GDM1 (cell line): ENCODE measurements around the gene AGBL4.

Experiments
- DNase-seq: peaks from one replicate; lab custom pipeline; 2025; lab: John Stamatoyannopoulos, UW

Gene AGBL4

DNA sequence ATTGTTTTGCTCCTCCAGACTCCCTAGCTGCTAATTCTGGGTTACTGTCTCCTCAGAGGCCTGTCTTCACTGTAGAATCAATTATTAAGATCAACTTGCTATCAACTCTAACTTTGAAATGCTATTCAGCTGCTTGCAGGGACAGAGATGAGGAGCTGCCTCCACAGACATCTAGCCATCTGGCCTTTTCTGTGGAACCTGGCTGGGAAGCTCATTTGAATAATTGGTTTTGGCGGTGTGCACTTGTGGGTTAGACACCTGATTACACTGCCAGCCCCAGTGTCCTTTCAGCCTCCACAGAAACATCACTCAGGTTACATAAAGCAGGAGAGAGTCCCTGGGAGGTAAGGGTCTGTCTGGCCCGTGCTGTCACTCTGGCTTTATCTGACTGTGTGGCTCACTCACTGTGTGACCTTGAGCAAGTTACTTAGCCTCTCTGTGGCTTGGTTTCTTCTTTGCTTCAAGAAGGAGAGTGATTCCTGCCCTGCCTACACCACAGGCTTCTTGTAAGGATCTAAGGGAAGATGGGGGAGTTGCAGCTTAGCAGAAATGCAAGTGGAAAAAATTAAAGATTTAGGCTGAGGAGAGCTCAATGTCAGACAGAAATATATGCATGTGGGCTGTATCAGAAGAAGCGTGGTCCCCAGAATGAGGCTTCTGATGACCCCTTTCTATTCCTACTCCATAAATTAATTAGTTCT, 1378.7 kb downstream of the AGBL4 start:
- DNase-seq, result no peak

DNA sequence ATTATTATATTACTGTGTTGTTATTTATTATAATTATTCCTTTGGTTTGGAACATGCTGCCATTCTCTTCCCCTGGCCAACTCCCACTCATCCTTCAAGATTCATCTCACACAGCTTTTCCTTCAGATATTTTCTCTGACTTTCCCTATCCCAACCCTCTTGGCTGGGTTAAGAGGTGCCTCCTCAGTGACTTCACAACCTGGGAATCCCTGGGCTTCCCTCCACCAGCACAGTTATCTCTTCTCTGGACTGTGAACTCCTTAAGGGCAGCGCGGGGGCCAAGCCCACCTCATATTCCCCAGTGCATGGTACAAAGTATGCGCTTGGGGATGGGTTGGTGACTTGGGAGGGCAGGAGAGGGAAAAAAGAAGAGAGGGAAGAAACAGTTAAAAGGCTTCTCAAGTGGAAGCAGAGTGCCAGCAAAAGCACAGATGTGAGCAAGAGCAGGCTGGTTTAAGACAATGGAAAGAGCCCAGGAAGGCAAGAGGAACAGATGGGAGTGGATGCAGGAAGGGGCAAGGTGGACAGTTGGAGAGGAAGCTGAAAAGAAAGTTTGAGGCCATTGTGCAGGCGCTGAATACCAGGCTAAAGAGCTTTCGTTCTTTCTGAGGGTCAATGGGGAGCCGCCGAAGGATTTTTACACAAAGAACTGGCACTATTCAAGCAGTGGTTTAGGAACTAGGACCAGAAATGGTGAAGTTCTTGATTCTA, 1379.4 kb downstream of the AGBL4 start:
- DNase-seq, result no peak

DNA sequence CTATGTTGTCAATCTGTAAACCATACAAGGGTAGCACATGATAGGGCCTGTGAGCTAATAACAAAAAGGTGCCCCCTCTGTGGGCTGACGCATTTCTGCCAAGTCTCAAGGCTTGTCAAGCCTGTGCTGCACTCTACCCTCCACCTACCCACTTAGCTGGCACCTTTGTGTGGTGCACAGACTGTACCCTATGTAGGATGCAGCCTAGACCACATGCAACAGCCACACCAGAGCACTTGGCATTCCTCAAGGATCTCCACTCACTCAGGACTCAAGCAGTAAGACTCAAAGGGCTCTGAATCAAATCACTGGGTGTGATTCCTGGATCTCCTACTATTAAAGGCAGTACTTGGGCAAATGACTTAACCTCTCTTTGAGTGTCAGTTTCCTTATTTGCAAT, 1380.6 kb downstream of the AGBL4 start:
- no peak for DNase-seq

DNA sequence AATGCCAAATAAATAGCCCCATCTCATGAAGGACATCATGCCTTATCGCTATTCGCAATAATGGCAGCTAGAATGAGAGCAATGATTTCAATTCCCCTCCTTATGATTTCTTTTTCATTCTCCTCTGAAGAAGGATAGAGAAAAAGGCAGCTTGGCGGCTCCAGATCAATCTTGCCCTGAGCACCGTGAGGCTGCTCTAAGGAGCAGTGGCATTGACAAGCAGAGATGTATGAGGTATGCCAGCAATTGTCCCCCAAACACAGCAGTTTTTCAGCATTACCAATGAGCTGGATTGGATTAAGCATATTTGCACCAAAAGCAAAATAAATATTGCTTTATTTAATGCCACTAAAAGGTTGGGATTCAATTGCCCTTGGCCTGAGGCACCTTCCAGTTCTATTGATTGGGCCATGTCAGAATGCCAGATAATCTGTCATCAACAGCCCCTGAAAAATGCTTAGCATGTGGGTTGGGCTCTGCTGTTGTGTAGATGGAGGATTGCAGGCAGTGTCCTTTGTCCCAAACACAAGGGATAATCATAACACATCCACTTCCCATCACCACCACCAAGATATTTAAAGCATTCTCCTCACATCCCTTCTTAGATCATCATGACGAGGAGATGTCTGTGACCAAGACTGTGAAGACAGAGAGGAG, 1382.8 kb downstream of the AGBL4 start:
- DNase-seq, result no peak

DNA sequence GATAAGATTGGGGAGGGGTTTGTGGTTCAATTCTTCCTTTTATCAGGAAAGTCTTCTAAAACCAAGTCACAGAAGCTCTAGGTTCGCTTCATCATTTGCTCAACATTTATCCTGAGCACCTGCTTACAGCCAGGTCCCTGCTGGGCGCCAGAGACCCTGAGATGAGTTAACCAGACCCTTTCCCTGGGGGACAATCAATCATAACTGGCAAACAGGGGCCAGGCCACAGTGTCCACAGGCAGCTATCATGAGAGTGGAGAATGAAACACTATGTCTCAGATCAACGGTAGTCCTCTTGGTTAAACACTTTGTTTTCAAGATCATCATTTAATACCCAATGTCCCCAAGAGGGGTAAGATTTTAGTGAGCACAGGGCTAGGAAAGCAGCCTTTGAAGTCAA, 1393.9 kb downstream of the AGBL4 start:
- no peak for DNase-seq

DNA sequence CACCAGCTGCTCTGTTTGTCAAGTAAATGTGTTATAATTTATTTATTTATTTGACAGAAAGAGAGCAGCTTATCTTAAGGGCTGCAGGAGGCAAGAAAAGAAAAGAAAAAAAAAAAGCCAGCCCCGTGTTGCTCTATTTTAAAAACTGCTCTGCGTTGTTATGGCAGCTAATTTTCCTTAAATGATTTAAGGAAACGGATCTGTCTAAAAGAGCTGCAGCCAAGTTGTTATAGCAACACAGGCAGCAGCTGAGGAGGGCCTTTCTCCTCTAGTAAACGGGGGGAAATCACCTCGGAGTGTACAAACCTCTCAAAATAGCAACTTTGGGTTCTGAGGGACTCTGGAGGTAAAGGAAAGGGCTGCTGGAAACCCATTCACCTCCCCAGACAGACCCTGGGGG, 1396.3 kb downstream of the AGBL4 start:
- no peak for DNase-seq

DNA sequence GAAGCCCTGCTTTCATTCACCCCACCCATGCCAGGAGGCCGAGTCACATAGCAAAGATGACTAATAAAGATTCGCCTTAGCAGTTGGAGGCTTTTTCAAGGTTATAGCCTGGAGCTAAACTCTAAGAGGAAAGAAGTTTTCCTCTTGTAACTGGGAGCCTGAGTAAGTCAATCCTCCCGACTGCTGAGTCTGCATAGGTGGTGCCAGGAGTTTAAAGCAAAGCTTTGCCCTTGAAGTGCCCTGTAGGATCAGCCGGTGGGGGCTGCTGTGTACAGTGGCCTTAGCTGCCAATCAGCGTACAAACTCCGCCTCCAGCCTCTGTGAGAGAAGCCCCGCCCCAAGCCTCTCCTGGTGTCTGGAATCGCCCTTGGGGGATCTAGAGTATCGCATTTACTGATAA, 1404.2 kb downstream of the AGBL4 start:
- DNase-seq, result no peak

DNA sequence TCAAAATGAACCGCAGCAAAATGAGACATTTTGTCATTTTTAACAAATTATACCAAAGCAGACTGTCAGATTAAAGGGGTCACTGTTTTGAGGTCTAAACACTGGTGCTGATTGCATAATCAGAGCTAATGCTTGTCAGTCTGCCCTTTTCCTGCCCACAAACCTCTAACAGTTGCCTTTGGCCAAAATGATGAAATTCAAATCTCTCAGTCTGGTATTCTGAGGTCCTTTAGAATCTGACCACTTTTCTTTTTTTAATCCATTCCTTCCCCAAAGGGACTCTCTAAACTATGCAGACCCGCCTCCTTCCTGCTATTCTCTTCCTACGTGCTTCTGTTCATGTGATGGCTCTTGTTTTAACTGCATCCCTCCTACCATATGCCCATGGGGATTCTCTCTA, 1406.5 kb downstream of the AGBL4 start:
- DNase-seq, result no peak

DNA sequence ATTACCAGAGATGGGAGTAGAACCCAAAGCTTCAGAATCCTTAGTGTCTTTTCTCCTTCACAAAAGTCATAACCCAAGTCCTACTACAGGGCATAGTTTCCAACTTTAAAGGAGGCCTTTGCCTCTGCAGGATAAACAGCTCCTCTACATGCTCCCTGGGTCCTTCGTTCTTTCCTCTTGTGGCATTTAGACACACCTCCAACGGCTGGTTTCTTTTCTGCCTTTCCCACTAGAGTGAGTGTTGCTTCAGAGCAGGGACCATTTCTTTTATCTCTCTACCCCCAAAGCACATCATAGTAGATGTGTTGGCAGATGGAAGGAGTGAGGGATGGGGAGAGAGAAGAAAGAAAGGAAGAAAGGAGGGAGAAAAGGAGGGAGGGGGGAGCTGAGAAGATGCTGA, 1407.0 kb downstream of the AGBL4 start:
- no peak for DNase-seq

DNA sequence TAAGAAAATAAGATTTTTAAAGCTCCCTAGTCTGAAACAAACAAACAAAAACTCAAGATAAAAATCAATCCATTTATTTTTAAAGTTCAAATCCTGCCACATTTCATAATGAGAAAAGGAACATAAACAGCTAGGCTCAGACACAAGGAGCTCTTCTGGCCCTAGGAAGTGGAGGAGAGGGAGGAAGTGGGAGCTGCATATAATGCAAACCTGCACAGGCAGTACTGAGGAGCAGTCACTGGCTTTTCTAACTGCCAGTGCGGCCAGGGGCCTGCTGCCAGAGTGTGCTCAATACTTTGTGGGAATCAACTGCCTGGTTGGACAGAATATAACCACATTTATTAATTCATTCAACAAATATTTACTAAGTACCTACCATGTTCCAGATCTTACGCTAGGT, 1411.9 kb downstream of the AGBL4 start:
- DNase-seq, result no peak

DNA sequence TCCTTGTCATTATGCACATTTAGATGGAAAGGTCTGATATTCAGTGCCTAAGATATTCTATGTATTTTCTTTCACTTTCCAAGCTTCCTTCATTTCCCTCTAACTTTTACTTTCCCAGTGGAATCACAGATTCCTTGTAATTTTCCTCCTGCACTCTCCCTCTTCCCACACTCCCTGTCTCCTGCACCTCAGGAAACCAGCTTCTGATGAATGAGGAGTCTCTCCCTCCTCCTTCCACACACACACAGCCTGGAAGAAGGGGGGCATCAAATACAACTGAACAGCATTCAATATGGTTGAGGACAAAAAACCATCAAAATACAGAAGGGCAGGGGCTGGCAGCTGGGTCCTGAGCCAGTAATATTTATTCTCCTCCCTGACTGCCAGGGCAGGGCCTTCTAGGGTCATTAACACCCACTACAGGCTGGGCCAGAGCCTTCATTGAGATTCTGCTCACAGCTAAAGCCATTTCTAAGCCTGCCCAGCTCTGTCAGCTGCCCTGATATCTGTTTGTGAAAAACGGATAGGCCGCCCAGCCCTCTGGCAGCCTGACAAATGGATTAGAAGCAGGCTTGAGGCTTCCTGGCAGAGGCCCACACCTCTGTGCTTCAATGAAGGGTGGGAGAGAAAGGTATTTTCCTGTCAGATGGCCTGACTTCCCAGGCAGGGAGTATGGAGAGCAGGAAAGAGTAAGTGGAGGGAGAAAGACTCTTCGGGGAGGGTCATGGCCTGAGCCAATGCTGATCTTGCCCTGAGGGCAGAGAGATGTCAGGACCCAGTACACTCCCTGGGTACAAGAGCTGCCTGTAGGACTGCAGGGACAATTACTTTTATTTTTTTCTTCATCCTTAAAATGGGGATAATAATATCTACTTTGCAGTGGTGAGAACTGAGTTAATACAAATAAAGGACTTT, 1412.9 kb downstream of the AGBL4 start:
- no peak for DNase-seq

DNA sequence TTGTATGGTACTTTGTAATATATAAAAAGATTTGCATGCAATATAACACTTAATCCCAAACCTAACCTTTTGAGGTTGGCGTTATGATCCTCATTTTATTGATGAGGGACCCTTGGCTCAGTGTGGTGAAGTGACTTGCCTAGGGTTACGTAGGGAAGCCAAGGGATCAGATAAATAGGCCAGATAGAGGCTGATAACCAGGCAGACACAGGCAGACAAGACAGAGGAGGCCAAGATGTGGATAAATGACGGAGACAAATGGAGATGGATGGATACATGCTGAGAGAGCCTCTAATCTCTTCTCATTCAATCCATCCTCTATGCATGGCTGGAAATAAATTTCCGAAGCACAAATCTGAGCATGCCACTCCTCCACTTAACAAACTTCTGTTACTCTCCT, 1414.9 kb downstream of the AGBL4 start:
- DNase-seq, result no peak

DNA sequence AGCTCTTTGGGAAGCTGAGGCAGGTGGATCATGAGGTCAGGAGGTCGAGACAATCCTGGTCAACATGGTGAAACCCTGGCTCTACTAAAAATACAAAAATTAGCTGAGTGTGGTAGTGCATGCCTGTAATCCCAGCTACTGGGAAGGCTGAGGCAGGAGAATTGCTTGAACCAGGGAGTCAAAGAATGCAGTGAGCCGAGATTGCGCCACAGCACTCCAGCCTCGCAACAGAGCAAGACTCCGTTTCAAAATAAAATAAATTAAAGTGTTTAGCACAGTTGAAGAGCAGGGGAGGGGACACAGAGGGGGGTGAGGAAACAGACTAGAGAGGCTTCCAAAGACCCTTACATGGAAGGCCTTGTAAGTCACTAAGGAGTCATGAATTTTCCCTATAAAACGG, 1420.5 kb downstream of the AGBL4 start:
- no peak for DNase-seq

DNA sequence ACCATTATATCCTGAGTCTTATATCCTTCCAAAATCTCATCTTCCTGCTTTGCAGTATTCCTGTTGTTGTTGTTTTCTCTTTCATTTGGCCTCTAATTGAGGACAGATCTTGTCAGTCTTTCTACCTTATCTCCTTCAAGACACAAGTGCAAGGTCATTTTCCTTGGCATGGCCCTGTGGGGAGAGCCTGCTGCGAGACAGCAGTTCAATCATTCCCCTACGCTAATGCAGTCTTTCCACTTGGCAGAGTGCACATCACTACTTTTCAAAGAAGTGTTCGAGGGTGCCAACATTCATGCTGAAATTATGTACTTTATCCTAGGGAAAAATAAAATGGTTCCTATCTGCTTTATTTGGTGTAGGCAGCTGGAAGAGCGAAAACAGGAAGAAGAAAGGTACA, 1421.4 kb downstream of the AGBL4 start:
- no peak for DNase-seq

DNA sequence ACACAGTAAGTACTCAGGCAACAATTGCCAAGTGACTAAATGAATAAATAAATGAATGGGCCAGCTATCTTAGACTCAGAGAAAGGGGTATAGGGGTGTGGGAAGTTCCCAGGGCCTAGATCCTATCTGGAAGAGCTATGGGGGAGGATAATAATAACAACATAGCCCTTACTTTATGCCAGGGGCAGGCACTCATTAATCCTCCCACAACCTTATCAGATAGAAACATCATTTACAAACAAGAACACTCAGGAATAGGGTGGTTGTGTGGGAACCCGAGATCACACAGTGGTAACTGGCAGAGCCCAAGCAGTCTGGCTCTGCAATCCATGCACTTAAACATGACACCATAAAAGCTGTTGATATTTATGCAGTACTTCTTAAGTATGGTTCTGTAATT, 1423.6 kb downstream of the AGBL4 start:
- no peak for DNase-seq

DNA sequence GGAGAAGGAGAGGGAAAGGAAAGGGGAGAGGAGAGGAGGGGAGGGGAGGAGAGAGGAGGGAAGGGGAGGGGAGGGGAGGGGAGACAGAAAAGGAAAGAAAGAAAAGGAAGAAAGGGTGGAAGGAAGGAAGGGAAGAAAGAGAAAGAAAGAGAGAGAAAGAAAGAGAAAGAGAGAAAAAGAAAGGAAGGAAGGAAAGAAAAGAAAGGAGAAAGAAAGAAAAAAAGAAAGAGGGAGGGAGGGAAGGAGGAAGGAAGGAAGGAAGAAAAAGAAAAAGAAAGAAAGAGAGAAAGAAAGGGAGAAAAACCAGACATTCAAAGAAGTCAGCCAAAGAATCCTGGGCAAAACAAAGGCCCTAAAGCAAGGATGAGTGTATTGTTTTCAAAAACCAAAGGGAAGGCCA, 1426.1 kb downstream of the AGBL4 start:
- no peak for DNase-seq

DNA sequence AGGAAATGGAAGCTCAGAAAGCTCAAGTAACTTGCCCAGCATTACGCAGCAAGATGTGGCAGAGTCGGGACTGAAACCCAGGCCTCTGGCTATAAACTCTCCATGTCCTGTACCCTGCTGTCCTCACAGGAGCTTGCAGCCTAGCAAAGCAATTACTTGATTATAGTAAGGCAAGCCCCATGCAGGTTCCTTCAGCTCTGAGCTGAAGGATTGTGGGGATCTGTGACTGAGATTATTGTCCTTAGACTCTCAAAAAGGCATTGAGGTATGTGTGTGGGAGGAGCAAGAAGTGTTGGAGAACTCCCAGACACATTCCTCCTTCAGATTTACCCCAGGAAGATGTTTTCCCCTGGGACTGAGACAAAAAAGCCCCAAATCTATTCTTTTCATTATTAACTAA, 1427.7 kb downstream of the AGBL4 start:
- no peak for DNase-seq

DNA sequence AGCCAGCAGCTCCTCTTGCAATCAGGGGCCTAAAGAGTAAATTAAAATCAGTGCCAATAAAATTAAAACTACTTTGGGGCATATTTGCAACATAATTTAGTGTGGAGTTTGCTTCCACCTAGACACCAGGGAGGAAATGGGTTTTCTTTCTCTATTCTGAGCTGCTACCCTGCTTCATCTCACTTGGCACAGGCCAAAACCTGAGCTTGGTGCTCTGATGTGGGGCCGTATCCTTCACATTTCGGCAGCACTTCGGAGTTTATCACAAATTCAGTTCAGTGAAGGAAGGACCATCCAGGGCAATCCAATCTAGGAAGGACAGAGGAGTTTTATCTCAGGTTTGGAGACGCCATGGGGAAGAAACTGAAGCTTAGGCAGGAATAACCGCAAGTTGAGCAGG, 1428.1 kb downstream of the AGBL4 start:
- no peak for DNase-seq

DNA sequence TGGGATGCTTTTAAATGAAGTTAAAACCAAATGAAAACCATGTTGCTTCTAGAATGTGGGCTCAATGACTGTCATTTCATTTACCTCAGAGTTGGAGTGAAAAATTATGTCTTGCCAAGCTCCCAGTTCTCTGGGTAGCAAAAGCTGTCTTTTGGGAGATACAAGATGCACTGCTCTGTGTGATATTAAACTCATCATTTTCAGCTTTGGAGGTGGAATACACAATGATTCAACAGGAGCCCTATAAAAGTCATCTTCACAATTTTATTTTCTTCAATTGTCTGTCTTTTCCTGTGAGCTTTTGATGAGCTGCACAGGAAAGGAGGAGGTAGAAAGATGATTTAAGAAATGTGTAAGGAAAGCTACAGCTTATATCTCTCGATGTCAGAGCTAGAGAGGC, 1431.4 kb downstream of the AGBL4 start:
- no peak for DNase-seq

DNA sequence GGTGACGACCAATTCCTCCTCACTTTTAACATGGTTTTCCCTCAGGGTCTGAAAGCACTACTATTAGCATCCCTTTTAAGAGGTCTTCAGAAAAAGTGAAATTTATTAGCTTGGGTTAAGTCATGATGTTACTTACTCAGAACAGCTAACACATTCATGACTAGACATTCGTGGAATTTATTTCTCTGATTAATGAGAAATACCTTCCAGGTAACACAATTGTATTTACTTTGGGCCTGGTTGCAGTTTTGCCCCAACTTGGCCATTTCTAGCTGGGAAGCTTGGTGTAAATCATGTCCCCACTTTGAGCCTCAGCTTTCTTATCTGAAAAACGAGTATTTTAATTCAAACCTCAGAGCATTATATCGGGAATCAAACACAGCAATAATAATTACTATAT, 1432.6 kb downstream of the AGBL4 start:
- no peak for DNase-seq

DNA sequence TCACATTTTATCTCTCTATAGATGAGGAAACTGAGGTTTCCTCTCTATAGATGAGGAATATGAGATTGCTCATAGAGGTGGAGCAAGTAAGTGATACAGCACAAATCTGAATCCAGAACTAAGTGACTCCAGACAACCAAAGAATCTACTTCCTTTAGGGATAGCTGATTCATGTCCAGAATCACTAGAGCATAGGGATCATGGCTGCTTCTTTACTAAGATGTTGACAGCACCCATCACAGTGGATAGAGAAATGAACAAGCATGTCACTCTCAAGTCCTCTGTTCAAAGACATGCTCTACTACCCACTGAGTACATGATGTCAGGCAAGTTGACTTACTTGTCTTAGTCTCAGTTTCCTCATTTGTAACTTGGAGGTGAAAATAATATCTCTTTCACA, 1435.7 kb downstream of the AGBL4 start:
- DNase-seq, result no peak

DNA sequence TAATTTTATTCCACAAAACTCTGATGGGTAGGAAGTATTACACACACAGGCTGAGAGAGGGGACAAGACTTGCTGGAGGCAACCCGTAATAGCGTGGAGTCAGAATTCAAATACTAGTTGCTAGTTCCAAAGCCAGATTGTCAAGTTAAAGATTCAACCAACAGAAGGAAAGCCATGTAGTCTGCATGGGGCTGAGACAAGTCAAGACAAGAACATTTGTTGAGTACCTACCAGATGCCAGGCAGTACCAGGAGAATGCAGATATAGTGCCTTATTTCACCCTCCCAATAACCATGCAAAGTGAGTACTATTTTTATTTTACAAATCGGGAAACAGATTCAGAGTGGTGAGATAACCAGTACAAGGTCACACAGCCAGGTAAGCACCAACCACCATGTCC, 1441.3 kb downstream of the AGBL4 start:
- DNase-seq, result no peak
